ENCODE results near the gene C1orf174.

The C1orf174 gene

GRCh38 chr1:3908886-3909517 lies 8.9 kb upstream of the C1orf174 start:
- no peak for DNase-seq

GRCh38 chr1:3907621-3908165 lies 7.6 kb upstream of the C1orf174 start:
- no peak for DNase-seq

GRCh38 chr1:3907031-3907534 lies 7.0 kb upstream of the C1orf174 start:
- DNase-seq, result peak; percentile 15 to 36

GRCh38 chr1:3906672-3907020 lies 6.6 kb upstream of the C1orf174 start:
- no peak for DNase-seq

- DNase-seq, result no peak
Observed at GRCh38 chr1:3905953-3906671, 6.0 kb upstream of the C1orf174 start.

GRCh38 chr1:3905266-3905952 lies 5.3 kb upstream of the C1orf174 start:
- no peak for DNase-seq

GRCh38 chr1:3904843-3905185 lies 4.7 kb upstream of the C1orf174 start:
- DNase-seq, result no peak

GRCh38 chr1:3904006-3904842 lies 4.2 kb upstream of the C1orf174 start:
- no peak for DNase-seq

GRCh38 chr1:3903141-3904005 lies 3.3 kb upstream of the C1orf174 start:
- peak in 1 of 2 donors; percentile 42 for DNase-seq

- DNase-seq, result peak in 1 of 2 donors; percentile 32
Observed at GRCh38 chr1:3902571-3903091, 2.6 kb upstream of the C1orf174 start.

GRCh38 chr1:3902111-3902511 lies 2.0 kb upstream of the C1orf174 start:
- peak in 1 of 2 donors; percentile 40 for DNase-seq

GRCh38 chr1:3900969-3901529 lies 977 bp upstream of the C1orf174 start:
- DNase-seq, result peak; percentile 92 to 93

GRCh38 chr1:3899754-3900149 lies 320 bp downstream of the C1orf174 start:
- no peak for DNase-seq

- no peak for DNase-seq
Observed at GRCh38 chr1:3898994-3899753, 898 bp downstream of the C1orf174 start.

- DNase-seq, result no peak
Observed at GRCh38 chr1:3898475-3898735, 1.7 kb downstream of the C1orf174 start.

- no peak for DNase-seq
Observed at GRCh38 chr1:3896396-3897000, 3.6 kb downstream of the C1orf174 start.

- no peak for DNase-seq
Observed at GRCh38 chr1:3895951-3896325, 4.1 kb downstream of the C1orf174 start.

GRCh38 chr1:3895279-3895950 lies 4.7 kb downstream of the C1orf174 start:
- no peak for DNase-seq

- no peak for DNase-seq
Observed at GRCh38 chr1:3894626-3895278, 5.3 kb downstream of the C1orf174 start.

Measured in CD4-positive, alpha-beta T cell treated with Interleukin-1 beta for 1 hour (primary cell).